ENCODE measurements around the gene PAX2.

PAX2 gene

GRCh38 chr10:100755821-100756220 is 10.4 kb downstream of the PAX2 start:
- no peak for DNase-seq (ENCODE audit: low spot score)

DNA sequence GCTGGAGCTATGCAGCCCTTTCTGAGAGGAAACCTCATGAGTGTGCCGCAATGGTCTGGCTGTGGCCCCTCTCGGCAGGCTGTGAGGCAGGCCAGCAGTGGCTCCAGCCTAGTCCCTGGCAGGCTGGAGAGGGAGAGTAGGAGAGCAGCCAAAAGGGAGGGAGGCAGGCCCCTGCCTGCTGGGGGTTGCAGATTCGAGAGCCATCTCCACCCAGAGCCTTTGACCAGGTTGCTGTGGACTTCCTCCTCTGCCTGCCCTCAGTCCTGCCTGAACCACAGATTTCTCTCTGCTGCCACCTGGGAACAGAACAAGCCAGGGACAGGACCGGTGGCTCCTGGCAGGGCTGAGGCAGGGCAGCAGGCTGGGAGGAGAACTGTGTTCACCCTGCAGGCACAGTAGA is 13.9 kb downstream of the PAX2 start:
- DNase-seq (ENCODE audit: low spot score), result no peak

DNA sequence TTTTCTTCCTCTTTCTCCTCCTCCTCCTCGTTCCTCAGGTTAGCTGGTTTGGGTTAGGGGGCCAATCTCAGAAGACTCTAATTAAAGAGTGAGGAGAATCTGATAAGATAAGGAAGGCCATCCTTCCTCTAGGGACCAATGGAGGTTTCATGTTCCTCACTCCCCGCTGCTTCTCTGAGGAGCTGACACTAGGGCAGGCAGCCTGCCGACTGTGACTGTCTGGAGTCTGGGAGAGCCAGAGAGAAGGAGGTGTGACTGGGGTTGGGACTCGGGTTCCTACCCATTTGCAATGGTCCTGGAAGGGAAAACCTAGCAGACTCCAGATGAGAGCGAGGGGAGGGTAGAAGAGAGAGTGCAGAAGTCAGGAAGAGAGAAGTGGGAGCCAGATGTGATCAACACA is 15.3 kb downstream of the PAX2 start:
- no peak for DNase-seq (ENCODE audit: low spot score)

- DNase-seq (ENCODE audit: low spot score), result no peak
Observed at GRCh38 chr10:100761191-100761590, 15.8 kb downstream of the PAX2 start.

GRCh38 chr10:100763043-100763747 is 17.8 kb downstream of the PAX2 start:
- DNase-seq (ENCODE audit: low spot score), result no peak

GRCh38 chr10:100766693-100767421 is 21.5 kb downstream of the PAX2 start:
- DNase-seq (ENCODE audit: low spot score), result no peak

- DNase-seq (ENCODE audit: low spot score), result no peak
Observed at GRCh38 chr10:100767422-100767775, 22.0 kb downstream of the PAX2 start.

GRCh38 chr10:100769481-100769880 is 24.1 kb downstream of the PAX2 start:
- no peak for DNase-seq (ENCODE audit: low spot score)

- no peak for DNase-seq (ENCODE audit: low spot score)
Observed at GRCh38 chr10:100773646-100774045, 28.3 kb downstream of the PAX2 start.

DNA sequence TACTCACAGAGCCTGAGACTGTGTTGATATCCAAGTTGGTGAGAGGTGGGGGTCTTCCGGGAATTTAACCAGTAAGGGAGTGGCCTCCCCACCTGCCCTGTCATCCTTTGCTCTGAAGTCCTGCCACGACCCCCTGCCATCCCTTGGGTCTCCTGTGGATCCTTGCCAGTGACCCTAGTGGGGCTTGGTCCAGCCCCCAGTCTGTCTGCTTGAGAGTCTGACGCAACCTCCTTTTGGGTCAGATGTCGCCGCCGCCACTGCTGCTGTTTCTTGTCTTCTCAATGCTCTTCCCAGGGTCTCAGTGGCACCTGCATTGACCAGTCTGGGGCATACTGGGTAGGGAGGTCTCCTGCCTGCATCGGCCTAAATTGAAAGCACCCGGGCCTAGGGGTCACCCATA is 28.8 kb downstream of the PAX2 start:
- DNase-seq (ENCODE audit: low spot score), result no peak

DNA sequence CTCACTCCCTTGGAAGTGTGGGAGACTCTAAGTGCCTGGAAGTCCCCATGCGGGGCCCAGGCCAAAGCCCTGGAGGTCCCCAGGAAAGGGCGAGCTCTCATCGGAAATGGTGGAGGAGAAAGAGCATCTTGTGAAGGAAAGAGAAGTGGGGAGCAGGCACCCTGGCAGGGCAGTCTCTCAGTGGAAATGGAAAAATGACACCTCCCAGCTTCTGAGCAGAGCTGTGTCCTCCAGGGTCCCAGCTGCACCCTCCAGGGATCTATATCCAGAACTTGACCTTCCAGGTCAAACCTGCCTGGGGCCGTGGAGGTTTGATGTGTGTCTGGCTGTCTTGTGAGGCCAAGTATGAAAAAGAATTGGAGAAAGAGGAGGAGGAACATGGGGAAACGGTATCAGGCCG is 29.5 kb downstream of the PAX2 start:
- DNase-seq (ENCODE audit: low spot score), result no peak

GRCh38 chr10:100775386-100775785 is 30.0 kb downstream of the PAX2 start:
- DNase-seq (ENCODE audit: low spot score), result no peak

- no peak for DNase-seq (ENCODE audit: low spot score)
Observed at GRCh38 chr10:100775871-100776270, 30.5 kb downstream of the PAX2 start.

DNA sequence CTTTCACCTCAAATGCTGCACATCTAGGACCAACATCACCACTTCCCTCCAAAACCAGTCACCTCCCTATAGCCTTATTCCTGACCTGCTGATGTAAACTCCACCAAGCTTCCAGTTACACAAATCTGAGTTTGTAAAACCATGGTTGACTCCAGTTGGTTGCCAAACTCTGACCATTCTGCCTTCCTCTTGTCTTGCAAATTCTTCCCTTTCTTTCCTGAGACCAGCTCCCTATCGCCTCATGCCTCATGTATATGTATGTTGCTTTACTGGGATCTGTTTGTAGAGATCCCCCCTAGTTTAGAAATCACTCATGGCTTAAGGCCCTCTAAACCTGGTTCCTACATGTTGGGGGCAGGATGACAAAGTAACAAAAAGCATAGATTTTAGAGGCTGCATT is 31.3 kb downstream of the PAX2 start:
- DNase-seq (ENCODE audit: low spot score), result no peak

DNA sequence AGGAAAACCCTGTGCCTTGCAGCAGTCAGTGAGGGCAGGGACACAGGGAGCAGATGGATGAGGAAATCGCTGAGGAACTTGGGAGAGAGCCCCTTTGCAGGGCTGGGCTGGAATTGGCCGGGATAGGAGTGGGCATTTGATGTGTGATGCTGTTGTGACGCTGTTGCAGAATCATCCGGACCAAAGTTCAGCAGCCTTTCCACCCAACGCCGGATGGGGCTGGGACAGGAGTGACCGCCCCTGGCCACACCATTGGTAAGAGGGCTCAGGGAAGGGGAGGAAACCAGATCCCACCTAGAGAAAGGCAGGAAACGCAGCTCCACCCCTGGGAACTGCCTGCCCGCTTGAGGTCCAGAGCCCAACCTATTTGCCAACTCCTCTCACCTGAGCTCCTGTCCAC is 33.9 kb downstream of the PAX2 start:
- DNase-seq (ENCODE audit: low spot score), result no peak

DNA sequence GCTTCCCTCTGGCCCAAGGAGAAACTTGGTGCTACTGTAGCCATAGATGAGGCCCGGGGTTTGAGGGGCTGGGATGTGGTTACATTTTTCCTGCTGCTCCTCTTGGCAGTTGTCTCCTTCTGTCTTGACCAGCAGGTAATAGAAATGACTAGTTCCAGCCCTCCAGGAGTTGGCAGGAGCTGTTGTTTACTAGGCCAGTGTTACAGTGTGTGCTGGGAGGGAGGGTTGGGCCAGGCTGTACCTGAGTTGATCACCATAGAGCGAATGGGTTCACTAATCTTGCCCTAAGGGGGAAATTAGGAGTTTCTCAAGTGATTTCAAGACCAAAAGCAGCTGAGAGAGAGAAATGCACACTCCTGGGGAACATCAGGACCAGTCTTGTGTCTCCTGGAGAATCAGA is 34.9 kb downstream of the PAX2 start:
- DNase-seq (ENCODE audit: low spot score), result no peak

DNA sequence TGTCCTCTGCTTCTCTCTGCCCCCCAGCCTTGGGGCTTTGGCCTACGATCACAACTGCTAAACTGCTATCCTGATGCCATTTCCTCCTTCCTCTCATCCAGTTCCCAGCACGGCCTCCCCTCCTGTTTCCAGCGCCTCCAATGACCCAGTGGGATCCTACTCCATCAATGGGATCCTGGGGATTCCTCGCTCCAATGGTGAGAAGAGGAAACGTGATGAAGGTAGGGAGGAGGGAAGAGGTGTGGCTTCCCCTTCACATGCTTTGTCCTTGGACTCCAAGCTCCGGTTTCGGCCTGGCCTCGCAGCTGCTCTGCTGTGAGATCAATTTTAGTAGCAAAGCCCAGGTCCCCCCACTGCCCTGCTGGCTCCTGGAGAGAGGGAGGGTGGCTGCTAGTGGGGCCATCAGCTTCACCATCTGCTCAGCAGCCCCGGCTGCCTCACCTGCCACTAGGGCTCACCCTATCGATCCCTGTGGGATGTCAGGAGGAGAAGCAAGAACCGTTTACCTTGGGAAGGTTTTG is 35.8 kb downstream of the PAX2 start:
- no peak for DNase-seq (ENCODE audit: low spot score)

- no peak for DNase-seq (ENCODE audit: low spot score)
Observed at GRCh38 chr10:100782461-100783244, 37.3 kb downstream of the PAX2 start.

GRCh38 chr10:100784126-100784525 is 38.7 kb downstream of the PAX2 start:
- DNase-seq (ENCODE audit: low spot score), result no peak

DNA sequence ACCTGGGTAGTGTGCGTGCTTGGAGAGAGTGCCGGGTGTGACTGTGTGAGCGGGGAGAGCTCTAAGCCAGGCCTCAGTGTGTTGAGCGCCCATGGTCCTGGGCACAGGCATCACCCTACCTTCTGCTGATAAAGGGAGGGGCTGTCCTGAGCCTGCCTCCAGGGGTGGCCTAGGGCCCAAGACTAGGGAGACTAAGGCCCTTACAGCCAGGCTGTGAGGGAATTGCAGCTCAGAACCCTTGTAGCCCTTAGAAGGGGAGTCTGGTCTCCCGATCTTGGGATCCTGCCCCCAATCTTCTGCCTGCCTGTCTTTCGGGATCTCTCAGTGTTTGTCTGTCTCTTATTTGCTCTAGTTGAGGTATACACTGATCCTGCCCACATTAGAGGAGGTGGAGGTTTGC is 41.2 kb downstream of the PAX2 start:
- no peak for DNase-seq (ENCODE audit: low spot score)

DNA sequence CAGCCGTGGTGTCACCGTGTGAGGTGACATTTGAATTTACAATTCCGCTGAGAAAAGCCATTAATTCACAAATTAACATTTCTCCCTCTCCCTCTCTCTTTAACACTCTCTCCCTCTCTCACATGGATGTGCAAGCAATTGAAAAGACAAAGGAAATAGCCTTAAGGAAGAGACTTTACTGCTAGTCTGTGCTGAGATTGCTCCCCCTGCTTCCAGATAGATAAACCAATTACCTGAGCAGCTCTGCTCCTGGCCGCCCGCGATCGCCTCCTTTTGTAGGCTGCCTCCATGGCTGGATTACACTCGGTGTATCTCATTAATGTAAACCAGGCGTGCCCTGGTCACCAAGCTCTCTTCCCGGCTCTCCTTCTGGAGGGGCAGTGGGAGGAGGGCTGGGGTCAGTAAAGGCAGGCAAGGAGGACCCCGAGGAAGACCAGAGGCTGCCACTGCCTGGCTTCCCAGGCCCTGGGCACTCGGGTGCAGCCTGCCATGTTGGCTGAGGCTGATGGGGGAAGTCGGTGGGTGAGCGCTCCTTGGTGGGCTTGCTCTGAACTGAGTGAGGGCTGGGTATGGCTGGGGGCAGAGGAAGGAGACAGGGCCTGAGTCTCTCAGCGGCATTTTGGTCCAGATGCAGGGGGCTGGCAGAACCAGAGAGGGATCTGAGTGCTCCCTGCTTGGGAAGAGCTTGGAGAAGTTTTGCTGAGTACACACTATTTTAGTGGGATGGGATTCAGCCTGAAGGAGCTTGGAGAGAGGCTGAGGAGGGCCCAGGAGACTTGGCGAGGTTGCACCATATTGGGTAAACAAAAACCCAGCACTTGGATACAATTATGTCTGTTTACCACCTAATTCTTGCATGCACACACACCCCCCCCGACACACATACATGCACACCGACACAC is 42.9 kb downstream of the PAX2 start:
- DNase-seq (ENCODE audit: low spot score), result no peak

DNA sequence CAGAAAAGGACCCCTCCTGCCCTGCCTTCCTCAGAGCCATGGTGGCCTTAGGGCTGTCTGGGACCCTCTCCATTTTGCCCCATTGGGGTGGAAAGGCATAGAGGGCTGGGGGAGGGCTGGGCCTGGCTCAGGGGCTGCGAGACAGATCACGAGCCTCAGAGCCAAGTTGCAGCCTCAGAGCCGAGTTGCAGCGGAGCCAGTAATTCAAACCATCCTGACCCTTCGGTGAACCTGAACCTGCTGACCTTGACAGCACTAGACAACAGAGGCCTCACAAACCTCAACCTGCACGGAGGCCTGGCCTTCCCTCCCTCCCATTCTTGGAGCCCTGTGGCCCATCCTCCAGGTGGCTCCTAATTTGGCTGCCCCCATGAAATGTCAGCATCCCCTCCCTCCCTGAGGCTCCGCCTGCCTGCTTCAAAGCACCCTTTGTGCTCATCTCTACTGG is 45.4 kb downstream of the PAX2 start:
- no peak for DNase-seq (ENCODE audit: low spot score)

Measured in putamen (tissue), 1 donor.